Endothelial cell of umbilical vein (primary cell): ENCODE measurements around the gene ACTG2. TPM values are rescaled to one million over a fixed set of nuclear protein-coding genes. Genes with fewer than 3 reads are reported as not detected.

ENCODE experiments used
- BruUV-seq: library from RNA; stranded (reverse); fragments of 400-500 nt; replicated peaks from 2 replicates; lab custom pipeline; 2021; lab: Mats Ljungman, UMichigan
- CTCF ChIA-PET: fragments of 300-600, 350-600 bp; sonication (Branson Sonifier 250); formaldehyde crosslinking; loops from one replicate; lab custom pipeline; 2021; ENCODE audit warnings: antibody characterized with exemption, inconsistent platforms; lab: Charles Lee
- POLR2A ChIA-PET: fragments of 300-600, 350-600 bp; sonication (Branson Sonifier 250); formaldehyde crosslinking; loops from one replicate; lab custom pipeline; 2021; ENCODE audit warnings: antibody characterized with exemption, inconsistent platforms; lab: Charles Lee
- DNase-seq: peaks from one replicate; pipeline ENCODE4 v3.0.0-alpha.2; 2011; ENCODE audit warnings: low read depth, low spot score
- FAIRE-seq: peaks from 2 replicates; lab custom pipeline; 2011; peaks lifted over from hg19 to GRCh38; lab: Jason Lieb, UNC
- H2AFZ ChIP-seq: 2 replicates; pipeline ENCODE4 v1.6.0; 2012; ENCODE audit warnings: low read depth, low read length, control low read depth, inconsistent platforms
- H3K27ac ChIP-seq: 2 replicates; pipeline ENCODE4 v1.5.1; 2011; ENCODE audit warnings: low read depth, mild to moderate bottlenecking, control low read depth, low read length, moderate library complexity; ENCODE audit not compliant: insufficient read depth
- H3K27me3 ChIP-seq, 2 experiments: 2 replicates each; pipeline versions ENCODE4 v1.6.0 to v1.6.1; 2011; ENCODE audit warnings: low read length in 2 of 2, mixed read lengths in 1 of 2; ENCODE audit not compliant: control insufficient read depth in 2 of 2, insufficient read depth in 2 of 2
- H3K36me3 ChIP-seq, 2 experiments: 2 replicates in 1 of 2; 3 replicates in 1 of 2; pipeline ENCODE4 v1.5.1; 2011; ENCODE audit warnings: low read length in 2 of 2, mild to moderate bottlenecking in 1 of 2, moderate library complexity in 1 of 2; ENCODE audit not compliant: control insufficient read depth in 2 of 2, insufficient read depth in 2 of 2; ENCODE audit errors: extremely low read depth in 1 of 2
- H3K4me1 ChIP-seq: 3 replicates; pipeline ENCODE4 v1.5.1; 2011; ENCODE audit warnings: mild to moderate bottlenecking, low read length; ENCODE audit not compliant: control insufficient read depth, insufficient read depth; ENCODE audit errors: extremely low read depth
- H3K4me2 ChIP-seq: 2 replicates; pipeline ENCODE4 v1.6.1; 2011; ENCODE audit warnings: low read length, control low read depth, mixed read lengths; ENCODE audit not compliant: insufficient read depth
- H3K4me3 ChIP-seq, 3 experiments: fragments of 200-600 bp in 1 of 3; sonication (generic), shearing (Covaris generic) in 1 of 3; replicated peaks in 1 of 3; 2 replicates each; pipeline ENCODE4 v1.5.1; 2011 to 2016; ENCODE audit warnings: control low read depth in 3 of 3, low read length in 3 of 3, mild to moderate bottlenecking in 2 of 3, inconsistent platforms in 1 of 3, low read depth in 1 of 3, moderate library complexity in 1 of 3; ENCODE audit not compliant: insufficient read depth in 1 of 3
- H3K79me2 ChIP-seq: 2 replicates; pipeline ENCODE4 v1.6.0; 2012; ENCODE audit warnings: low read length, inconsistent platforms; ENCODE audit not compliant: control insufficient read depth, insufficient read depth
- H3K9ac ChIP-seq: replicated peaks from 2 replicates; pipeline ENCODE3; 2011; ENCODE audit warnings: low read length, control low read depth; ENCODE audit not compliant: insufficient read depth; ENCODE audit errors: extremely low read depth
- H3K9me1 ChIP-seq: replicated peaks from 3 replicates; pipeline ENCODE4 v1.6.0; 2011; ENCODE audit warnings: mild to moderate bottlenecking, low read length; ENCODE audit not compliant: control insufficient read depth, insufficient read depth; ENCODE audit errors: extremely low read depth
- H3K9me3 ChIP-seq: replicated peaks from 2 replicates; pipeline ENCODE4 v1.5.1; 2012; ENCODE audit warnings: low read length, inconsistent platforms; ENCODE audit not compliant: control insufficient read depth, insufficient read depth
- H4K20me1 ChIP-seq: replicated peaks from 2 replicates; pipeline ENCODE3; 2011; ENCODE audit warnings: mild to moderate bottlenecking, low read length; ENCODE audit not compliant: control insufficient read depth, insufficient read depth; ENCODE audit errors: extremely low read depth
- CTCF ChIP-seq, 2 donors: IDR thresholded peaks; 1 replicate in 1 of 2; 2 replicates in 1 of 2; pipeline ENCODE4 v1.5.1; 2011; ENCODE audit warnings: low read length in 2 of 2, mild to moderate bottlenecking in 2 of 2, moderate library complexity in 2 of 2, control low read depth in 1 of 2, inconsistent platforms in 1 of 2, low read depth in 1 of 2; ENCODE audit not compliant: insufficient read depth in 1 of 2; ENCODE audit errors: extremely low read depth in 1 of 2
- EZH2 ChIP-seq: IDR thresholded peaks from 2 replicates; pipeline ENCODE4 v1.6.1; 2012; ENCODE audit warnings: borderline replicate concordance, low read depth, mild to moderate bottlenecking, moderate library complexity, low read length, inconsistent platforms; ENCODE audit not compliant: severe bottlenecking
- FOS ChIP-seq: IDR thresholded peaks from 2 replicates; pipeline ENCODE4 v1.6.1; 2011; ENCODE audit warnings: mild to moderate bottlenecking, low read length, moderate library complexity, borderline replicate concordance; ENCODE audit not compliant: insufficient read depth
- JUN ChIP-seq: IDR thresholded peaks from 2 replicates; pipeline ENCODE4 v1.6.1; 2011; ENCODE audit warnings: borderline replicate concordance, low read depth; ENCODE audit not compliant: insufficient read length, insufficient read depth
- MAX ChIP-seq: IDR thresholded peaks from 2 replicates; pipeline ENCODE4 v1.6.1; 2011; ENCODE audit not compliant: insufficient read depth, insufficient read length
- MYC ChIP-seq: IDR thresholded peaks from one replicate; pipeline ENCODE4 v1.6.1; 2011; ENCODE audit warnings: mild to moderate bottlenecking, low read depth, low read length
- POLR2AphosphoS5 ChIP-seq: IDR thresholded peaks from 2 replicates; pipeline ENCODE4 v1.6.1; 2012; ENCODE audit warnings: low read depth, mild to moderate bottlenecking, control low read depth, low read length, moderate library complexity; ENCODE audit not compliant: insufficient read depth
- dilution Hi-C: fragments of 300-500 bp; cut with MboI; formaldehyde crosslinking; loops from one replicate; pipeline ENCODE4 v1.15.0; 2019; ENCODE audit warnings: low sequenced_read_pairs; ENCODE audit not compliant: extremely low pct_ligation_motif_present
- intact Hi-C: fragments of 100-400 bp; cut with micrococcal nuclease; formaldehyde crosslinking; loops from one replicate; pipeline ENCODE4 v1.10.0; 2022
- polyA plus RNA-seq, 4 experiments: library from polyadenylated mRNA; depleted of rRNA in 3 of 4; stranded (reverse) in 3 of 4; unstranded in 1 of 4; fragments of >200 nt; gene quantifications; 2 replicates each; pipeline versions ENCODE4 v1.2.1 to v1.2.3, GENCODE V29; 2011 to 2012; ENCODE audit warnings: missing spikeins in 1 of 4
- total RNA-seq: library from RNA; stranded (reverse); gene quantifications from 2 replicates; pipeline ENCODE4 v1.2.3, GENCODE V29; 2021

ACTG2 gene
- total and polyA plus RNA-seq, 2 donors (not counting 3 experiments of a cell fraction or from before 2014, with no cell fraction given): not detected

- H3K4me3 ChIP-seq: no peak overlapping the region
- dilution Hi-C loops: no loop called here
- ChIA-PET POLR2A (no interaction called here), CTCF (no interaction called here)
- H2AFZ ChIP-seq: no peak overlapping the region
- peaks cover 6% of the 10 kb centered on the region for H3K4me1 ChIP-seq
- no TSS peak for BruUV-seq
- FAIRE-seq: no peak
- no peak overlapping the region for H3K27ac ChIP-seq
- H3K79me2 ChIP-seq: peaks cover 7% of the 10 kb centered on the region
- intact Hi-C loops: no loop called here
- H3K9me3 ChIP-seq: no peaks in the 10 kb centered on the region
- H3K9me1 ChIP-seq: no peaks in the 10 kb centered on the region
- no peaks in the 10 kb centered on the region for H3K36me3 ChIP-seq
- TF ChIP-seq MYC (no peak), POLR2AphosphoS5 (no peak), FOS (no peak), JUN (no peak), MAX (no peak), CTCF (IDR thresholded peaks at IDR 0.05; ENCODE audit: extremely low read depth in 1 of 2, insufficient read depth in 1 of 2, low read depth in 1 of 2, low read length in 2 of 2) (no peak), EZH2 (no peak)
- H3K27me3 ChIP-seq: peaks cover 16 to 25% of the 10 kb centered on the region in 2 experiments
- no peak for DNase-seq
- H3K4me2 ChIP-seq: no peak overlapping the region
- no peak overlapping the region for H3K9ac ChIP-seq
- no peaks in the 10 kb centered on the region for H4K20me1 ChIP-seq
Observed at GRCh38 chr2:73922681-73923080, 29.9 kb downstream of the ACTG2 start.
